DMS79 (cell line): ENCODE results near the gene MX1.
A peak's percentile ranks its signal among the peaks of the same experiment; 100 is the strongest.

Experiments used
- DNase-seq: peaks from one replicate; lab custom pipeline; 2025; lab: John Stamatoyannopoulos, UW

MX1 gene

DNA sequence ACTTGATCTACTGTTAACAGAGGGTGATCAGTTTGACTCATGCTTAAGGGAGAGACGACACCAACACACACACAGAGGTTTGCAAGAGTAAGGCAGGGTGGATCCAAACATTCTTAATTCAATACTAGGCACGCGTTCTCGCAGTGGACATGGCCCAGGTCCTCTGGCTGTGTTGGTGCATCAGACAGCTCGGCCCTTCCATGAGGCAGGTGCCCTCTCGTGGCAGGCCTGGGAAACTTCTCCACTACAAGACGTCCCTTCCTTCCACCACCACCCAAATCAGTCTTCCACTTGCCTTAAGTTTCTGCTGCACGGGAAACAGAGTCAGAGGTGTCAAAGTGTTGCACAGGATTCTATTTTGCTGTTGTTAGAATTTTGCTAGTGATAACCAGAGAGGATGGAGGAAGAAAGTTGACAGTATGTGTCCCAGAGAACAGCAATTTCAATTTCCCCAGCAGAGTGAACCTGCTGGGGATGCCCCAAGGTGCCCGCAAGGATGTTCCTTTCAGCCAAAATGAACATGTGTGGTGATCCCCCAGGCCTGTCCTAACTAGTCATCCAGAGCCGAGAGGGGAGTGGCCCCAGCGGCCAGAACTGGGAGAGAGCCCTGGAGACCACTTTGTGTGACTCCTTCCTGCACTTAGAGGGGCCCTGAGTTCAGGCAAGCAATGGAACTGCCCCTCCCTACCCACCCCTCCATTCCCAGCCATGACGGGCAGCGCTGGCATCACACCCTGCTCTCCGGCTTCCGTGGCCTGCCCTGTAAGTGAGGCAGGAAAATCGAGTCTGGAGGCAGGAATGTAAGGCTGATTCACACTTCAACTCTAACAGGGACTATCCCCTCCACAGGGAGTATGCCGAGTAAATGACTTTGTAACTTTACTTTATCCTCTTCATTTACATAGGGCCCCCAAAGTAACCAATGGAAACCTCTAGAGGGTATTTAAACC lies 34.8 kb downstream of the MX1 start:
- DNase-seq = no peak

DNA sequence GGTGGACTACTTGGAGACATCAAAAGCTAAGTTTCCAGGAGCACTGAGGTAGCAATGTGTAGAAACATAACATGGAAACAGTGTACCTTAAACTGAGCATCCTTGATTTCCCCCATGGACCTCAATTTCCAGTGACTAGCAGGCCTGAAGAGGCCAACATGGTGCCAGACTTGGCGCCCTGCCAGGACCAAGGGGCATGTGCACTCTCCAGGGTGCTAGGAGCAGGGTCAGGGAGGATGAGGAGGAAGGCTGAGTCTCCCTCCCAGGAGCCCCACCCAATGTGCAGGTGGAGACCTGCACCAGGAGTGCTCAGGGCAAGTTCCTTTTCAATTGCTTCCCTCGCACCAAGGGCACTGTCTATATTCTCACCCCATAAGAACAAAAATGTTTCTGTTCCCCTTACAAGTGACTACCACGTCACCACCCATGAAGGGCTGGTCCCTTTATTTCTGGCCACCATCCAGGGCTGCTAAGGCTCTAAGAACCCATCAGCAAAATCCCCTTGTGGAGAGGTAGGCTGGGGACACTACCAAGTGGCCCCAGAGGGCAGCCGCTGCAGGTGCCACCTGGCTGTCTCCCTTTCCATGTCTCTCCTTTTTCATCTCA lies 39.2 kb downstream of the MX1 start:
- DNase-seq = peak; percentile 27

DNA sequence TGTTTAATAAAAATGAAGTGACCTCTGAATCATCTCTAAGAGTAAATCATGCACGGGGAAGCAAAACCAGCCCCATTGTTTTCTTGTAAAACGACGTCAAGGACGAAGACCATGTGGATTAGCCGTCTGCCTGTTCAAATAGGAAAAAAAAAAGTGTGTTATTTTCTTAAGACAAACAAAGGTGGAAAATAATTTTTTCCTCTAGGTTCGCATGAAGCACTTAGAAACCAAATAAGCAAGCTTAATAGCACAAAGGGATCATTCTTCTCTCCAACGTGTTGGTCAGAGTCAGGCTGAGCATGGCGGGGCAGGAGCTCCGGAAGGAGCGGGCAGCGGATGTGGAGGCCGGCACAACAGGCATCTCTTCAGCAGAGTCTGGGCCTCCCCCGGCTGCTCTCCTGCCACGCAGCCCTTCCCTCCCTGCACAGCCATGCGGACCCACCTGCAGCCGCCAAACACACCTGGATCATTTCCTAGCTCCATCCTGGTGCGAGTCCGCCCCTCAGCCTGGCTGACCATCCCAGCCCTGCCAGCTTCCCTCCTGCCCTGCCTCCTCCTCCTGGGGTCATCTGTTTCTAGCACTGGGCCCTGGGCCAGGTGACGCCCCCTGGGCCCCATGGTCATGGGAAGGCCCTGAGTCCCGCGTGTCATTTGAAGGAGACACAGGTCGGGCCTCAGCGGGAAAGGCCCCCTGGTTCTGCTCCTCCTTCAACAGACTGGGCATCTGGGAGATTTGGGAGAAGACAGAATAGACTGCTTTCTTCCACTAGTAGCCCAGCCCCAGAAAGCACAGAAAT lies 40.2 kb downstream of the MX1 start:
- peak; percentile 42 for DNase-seq

DNA sequence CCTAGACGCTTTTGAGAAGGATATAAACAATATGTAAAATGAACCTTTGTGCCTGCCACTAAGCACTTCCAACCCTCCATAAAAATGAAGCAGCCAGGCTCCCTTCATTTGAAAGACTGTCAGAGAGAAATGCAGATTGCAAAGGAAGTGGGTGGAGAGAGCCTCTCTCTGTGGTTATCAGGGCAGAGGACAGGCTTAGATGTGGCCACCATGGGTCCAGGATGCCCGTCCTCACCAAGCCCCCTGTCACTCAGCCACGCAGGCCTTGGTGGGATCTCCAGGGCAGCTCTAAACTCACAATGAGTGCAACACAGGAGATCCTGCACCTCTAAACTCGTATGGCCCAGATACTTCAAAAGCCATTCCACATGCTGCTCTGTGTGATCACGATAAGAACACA lies 44.0 kb downstream of the MX1 start:
- no peak for DNase-seq

DNA sequence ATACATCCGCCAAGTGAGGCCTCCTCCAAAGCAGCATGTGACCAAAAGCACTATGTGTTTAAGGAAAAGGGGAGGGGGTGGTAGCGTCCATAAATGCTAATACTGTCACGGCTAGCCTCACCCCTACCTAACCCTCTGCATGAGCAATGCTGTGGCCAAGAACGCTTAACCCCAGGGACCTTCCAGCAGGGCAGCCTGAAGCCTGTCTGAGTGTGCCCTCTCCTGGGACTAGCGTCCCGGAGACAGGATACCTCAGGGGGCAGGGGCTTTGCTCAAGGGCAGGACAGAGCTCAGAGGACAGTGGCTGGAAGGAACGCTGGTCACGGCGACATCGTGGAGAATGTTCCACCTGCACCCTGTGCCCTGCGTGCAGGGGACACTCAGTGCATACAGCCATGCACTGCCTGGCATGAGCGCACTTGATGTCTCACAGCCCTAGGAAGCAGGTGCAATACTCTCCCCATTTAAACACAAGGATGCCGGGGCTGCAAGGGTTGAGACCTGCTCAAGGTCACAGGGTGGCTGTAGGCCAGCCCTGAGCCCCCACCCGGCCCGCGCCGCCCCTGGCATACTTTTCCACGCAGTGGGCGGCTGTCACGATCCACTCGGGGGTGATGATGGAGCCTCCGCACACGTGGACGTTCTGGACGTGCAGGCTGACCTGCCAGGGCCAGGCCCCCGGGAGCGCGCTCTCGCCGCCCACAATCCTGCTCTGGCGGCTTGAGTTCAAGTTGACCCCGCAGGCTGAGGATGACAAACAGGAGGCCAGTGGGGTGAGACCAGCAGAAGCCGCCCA lies 46.9 kb downstream of the MX1 start:
- no peak for DNase-seq

DNA sequence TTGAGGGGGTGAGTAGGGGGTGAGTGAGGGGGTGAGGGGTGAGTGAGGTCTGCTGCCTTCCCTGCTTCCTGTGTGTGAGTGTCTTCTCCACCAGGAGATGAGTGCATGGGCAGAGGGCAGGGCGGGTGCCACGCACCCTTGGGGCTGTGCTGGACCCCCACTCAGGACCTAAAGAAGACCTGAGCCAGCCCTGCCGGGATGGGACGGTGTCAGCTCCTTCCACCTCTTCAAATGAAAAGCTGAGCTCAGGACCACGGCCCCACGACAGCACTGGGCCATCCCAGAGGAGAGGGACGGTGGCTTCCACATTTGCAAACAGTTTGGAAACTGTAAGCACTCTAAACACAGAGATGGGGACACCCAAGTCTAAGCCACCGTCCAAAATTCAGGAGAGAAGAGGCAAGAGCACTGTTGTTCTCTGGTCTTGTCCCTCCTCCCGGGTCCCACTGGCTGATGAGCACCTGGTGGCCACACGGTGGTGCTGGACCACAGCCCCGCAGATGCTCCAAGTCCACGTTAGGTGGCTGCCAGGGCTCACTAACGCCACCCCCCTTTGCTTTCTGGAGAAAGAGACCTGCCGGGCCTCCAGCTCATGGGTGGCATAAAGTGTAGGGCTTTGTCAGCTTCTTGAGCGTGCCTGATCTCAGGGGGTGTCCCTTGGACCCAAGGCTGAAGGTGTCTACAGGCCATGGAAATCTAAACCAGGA lies 49.8 kb downstream of the MX1 start:
- DNase-seq = no peak

DNA sequence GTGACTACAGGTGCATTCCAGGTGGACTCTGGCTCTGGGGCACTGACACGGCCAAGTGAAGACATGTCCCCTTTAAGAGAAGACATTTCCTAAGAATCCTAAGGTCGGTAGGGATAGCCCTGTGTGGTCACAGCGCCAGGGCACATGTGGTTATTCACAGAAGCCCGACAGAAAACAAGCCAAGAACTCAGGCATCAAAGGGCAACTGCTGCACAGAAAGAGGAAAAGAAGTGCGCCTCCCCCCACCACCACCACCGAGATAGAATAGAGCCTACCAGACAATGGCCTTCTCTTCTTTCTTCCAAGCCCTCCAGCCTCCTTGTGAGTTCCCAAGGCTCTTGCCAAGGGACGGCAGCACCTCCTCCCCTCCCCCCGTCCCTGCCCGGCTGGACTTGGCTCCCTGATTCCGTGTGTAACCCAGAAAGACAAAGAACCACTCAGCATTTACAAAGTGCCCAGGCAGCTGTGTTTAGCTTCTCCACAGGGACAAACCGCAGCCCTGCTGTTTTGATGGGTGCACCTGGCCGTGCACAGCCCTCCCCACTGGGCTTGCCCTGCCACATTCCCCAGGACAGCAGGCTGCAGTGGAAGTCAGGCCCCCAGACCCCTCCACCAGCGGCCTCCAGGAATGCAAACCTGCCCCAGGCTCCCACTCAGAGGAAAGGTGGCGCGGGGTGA lies 51.7 kb downstream of the MX1 start:
- peak; percentile 86 for DNase-seq

DNA sequence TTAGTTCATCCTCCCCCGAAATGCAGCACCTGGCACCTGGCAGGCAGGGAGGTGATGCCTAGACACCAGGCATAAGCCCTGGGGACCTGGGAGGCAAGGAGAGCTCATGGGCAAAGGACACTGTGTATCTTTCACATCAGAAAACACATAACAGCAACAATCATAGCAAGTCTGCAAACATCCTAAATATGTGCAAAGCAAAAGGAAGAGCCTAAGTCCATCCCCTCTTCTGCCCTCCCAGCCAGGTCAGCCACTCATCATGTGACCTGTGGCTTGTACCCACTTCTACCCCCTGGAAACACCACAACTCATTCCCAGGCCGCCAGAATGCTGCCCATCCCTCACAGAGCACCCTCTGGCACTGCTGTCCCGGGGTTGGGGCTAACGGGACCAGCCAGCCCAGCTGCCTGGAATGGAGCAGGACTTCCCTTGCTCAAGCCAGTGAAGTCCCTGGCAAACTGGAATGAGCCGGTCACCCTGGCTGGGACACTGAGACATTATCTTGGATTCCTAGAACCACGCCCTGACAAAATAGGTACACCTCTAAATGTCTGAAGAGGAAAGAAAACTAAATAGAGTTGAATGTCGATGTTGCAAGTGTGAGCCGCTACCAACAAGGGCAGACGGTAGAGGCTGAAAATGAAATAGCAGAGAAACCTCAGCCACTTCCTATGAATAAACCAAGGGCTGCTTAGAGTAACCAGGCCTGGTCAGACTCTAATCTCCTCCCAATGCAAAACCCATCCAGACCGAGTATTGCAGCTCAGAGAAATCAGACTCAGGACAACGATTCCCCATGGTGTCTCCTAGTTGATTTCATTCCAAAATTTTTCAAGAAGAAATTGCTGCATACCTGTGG lies 52.5 kb downstream of the MX1 start:
- DNase-seq = no peak

DNA sequence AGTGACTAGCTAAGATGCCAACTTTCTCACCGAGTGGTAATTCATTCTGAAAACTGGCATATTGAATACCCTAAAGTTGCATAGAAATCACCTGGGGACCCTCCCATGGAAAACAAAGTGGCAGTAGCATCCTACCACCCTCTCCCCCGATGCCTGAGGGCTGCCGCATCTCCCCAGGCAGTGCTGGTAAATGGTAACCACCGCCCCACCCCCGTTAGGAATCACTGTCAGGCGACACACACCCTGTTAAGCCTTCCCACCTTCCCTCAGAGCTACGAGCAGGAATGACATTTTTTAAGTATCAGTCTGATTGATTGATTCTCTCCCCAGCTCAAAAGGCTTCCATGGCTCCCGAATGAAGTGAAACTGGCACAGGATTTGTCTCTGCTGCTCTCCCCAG lies 53.6 kb downstream of the MX1 start:
- DNase-seq = no peak

DNA sequence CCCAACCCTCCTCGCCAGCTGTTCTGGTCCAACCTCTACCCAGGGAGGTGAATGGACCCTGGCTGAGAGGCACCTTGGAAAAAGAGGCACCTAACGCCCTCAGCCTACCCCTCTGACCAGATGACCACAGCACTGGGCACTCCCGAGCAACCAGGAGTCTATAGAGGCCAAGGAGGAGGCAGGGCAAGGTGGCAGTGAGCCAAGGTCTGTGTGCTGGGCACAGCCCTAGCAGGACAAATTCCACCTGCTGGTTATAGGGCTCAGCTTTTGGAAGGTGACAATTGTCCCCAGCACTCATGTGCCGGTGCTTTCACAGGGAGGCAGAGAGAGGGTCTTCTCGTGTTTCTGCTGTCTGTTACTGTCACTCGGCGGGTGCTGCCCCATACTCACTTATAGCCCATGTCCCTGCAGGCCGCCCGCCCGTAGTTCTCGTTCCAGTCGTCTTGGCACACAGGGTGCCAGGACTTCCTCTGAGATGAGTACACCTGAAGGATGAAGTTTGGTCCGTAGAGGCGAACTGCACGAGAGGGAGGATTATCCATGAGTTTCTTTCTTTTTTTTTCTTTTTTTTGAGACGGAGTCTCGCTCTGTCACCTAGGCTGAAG lies 54.1 kb downstream of the MX1 start:
- no peak for DNase-seq

DNA sequence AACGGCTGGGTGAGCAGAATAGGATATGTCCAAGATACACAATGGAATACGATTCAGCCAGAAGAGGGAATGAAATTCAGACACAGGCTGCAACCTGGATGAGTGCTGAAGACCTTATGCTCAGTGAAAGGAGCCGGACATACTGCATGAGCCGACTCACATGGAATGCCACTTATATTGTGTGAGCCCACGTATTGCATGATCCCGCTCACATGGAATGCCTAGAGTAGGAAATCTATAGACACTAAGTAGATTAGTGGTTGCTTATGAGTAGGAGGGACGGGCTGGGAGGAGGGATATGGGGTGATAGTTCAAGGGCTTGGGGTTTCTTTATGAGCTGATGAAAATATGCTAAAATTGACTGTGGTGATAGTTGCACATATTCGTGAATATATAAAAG lies 55.2 kb downstream of the MX1 start:
- no peak for DNase-seq

DNA sequence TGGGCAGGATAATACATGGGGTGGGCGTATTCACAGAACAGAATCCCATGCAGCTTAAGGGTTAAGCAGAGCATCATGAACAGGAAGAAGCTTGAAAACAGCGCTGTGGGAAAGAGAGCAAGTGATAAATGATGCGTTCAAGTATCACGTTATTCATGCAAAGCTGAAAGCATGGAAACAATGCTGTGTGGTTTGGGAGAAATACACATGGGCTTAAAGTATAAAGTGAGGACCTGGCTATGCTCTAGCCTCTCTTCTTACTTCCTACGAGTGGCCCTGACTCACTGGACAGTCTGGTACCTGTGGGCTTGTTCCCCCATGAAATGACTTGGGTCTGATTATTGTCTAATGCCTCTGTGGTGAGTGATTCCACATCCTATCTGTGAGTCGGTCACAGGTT lies 56.3 kb downstream of the MX1 start:
- DNase-seq = peak; percentile 60

DNA sequence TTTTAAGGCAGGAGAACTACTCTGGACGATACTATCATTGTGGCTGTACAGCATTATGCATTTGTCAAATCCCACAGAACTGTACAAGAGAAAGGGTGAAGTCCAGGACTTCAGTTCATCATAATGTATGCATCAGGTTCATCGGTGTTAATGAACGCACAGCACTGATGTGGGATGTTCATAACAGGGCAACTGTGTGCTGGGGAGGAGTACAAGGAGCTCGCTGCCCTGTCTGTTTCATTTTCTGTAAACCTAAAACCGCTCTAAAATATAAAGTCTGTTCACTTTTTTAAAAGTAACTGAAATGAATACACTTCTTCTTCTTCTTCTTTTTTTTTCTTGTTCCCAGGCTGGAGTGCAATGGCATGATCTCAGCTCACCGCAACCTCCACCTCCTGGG lies 56.9 kb downstream of the MX1 start:
- DNase-seq = no peak

DNA sequence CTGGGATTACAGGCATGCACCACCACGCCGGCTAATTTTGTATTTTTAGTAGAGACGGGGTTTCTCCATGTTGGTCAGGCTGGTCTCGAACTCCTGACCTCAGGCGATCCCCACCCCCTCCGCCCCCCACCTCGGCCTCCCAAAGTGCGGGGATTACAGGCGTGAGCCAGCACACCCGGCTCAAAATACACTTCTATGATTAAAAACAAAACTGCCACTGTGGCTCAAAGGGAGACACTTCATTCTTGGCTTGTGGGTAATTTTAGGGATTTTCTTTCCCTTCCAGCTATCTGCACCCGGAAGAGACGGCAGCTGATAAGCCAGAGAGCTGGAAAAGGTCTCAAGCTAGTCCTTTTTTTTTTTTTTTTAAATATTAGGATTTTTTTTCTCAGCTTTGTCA lies 57.4 kb downstream of the MX1 start:
- DNase-seq = no peak

DNA sequence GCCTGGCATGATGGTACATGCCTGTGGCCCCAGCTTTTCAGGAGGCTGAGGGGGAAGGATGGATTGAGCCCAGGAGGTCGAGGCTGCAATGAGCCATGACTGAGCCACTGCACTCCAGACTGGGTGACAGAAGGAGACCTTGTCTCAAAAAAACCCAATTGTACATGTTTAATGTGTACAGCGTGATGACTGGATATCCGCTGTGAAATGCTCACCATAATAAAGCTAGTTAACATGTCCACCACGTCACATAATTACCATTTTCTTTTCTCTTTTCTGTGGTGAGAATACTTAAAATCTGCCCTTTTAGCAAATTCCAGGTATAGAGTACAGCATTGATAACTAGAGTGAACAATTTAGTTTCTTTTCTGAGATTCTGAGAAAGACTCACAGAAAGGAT lies 57.9 kb downstream of the MX1 start:
- no peak for DNase-seq

DNA sequence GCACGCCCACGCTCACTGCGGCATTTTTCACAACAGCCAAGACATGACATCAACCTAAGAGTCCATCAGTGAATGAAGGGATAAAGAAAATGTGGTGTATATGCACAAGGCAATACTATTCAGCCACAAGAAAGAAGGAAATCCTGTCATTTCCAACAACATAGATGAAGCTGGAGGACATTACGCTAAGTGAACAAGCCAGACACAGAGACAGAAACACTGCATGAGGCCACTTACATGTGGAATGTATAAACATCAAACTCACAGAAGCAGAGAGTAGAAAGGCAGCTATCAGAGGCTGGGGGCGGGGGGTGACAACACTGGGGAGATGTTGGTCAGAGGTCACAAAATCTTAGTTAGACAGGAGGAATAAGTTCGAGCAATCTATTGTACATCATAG lies 61.0 kb downstream of the MX1 start:
- no peak for DNase-seq

DNA sequence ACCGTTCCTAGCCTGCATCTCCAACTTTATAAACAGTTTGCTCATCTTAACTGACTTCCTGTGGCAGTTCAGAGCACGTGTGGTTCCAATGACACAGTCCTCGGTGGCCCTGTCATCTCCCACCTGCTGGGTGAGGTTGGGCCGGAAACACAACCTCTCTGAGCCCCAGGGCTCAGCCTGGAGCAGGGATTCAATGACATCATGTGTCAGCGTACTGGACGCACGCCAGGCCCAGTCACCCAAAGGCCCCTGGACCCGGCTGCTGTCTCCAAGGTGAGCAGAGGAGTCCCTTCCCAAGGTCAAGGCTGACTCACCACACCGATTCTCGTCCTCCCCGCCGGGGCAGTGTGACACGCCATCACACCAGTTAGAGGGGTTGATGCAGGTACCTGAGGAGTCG lies 62.0 kb downstream of the MX1 start:
- DNase-seq = no peak

DNA sequence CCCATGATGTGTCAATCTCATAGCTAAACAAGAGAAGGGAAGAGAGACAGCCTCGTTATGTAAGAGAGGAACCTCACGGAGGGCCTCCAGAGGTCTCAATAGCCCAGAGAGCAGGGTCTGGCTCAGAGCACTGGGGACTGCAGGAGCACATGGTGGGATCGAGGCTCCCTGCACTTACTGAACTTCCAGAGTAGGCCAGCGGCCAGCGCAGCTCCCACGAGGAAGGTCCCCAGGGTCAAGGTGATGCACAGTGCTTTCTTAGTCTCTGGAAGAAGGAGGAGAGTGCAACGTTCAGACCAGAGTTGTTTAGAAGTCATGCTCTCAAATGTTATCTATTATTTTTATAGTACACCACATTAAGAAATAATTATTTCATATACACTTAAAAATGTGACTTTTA lies 63.3 kb downstream of the MX1 start:
- DNase-seq = no peak

DNA sequence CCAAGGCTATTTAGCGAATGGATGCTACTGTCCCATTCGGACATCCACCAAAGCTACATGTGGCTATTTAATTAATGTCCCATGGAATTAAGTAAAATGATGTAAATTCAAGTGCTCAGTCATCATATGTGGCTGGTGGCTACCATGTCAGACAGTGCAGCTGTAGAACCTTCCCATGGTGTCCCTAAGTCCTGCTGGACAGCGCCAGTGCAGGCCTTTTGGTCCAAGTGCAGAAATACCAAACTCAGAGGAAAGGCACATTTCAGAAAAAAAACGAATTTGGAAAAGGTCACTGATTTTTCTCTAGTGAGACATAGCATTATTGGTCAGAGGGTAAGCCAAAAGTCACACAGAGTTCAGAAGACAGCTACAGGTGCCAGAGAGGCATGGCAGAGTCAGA lies 64.3 kb downstream of the MX1 start:
- DNase-seq = no peak
